Fibroblast of pulmonary artery (primary cell): Measurements from ENCODE around the gene ATG9A.

ENCODE experiments used
- DNase-seq: peaks from one replicate; pipeline ENCODE4 v3.0.0-alpha.2; 2010; ENCODE audit warnings: low read depth
- H3K4me3 ChIP-seq: replicated peaks from 2 replicates; pipeline ENCODE4 v1.5.1; 2011; ENCODE audit warnings: low read depth, mild to moderate bottlenecking, control low read depth, low read length, moderate library complexity
- TF ChIP-seq, protein P1 (sequence below): IDR thresholded peaks from 2 replicates; pipeline ENCODE4 v1.5.1; 2011; ENCODE audit warnings: mild to moderate bottlenecking, control low read depth, low read length, inconsistent platforms; ENCODE audit errors: missing control alignments

The ATG9A gene

DNA sequence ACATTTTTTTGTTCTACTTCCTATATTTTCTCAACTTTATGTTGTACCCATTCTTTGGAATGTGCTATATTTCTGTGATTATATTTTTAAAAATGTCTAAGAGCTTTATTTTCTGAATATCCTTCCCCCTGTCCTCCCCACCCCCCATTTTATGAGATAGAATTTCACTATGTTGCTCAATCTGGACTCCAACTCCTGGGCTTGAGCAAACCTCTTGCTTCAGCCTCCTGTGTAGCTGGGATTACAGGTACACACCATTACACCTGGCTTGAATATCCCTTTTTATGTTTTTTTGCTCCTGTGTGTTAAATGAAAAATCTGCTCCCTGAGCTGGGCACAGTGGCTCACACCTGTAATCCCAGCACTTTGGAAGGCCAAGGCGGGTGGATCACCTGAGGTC, 32.0 kb downstream of the ATG9A start:
- TF ChIP-seq, protein P1, sequence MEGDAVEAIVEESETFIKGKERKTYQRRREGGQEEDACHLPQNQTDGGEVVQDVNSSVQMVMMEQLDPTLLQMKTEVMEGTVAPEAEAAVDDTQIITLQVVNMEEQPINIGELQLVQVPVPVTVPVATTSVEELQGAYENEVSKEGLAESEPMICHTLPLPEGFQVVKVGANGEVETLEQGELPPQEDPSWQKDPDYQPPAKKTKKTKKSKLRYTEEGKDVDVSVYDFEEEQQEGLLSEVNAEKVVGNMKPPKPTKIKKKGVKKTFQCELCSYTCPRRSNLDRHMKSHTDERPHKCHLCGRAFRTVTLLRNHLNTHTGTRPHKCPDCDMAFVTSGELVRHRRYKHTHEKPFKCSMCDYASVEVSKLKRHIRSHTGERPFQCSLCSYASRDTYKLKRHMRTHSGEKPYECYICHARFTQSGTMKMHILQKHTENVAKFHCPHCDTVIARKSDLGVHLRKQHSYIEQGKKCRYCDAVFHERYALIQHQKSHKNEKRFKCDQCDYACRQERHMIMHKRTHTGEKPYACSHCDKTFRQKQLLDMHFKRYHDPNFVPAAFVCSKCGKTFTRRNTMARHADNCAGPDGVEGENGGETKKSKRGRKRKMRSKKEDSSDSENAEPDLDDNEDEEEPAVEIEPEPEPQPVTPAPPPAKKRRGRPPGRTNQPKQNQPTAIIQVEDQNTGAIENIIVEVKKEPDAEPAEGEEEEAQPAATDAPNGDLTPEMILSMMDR, result no peak
- DNase-seq, result no peak
- no peak overlapping the region for H3K4me3 ChIP-seq

DNA sequence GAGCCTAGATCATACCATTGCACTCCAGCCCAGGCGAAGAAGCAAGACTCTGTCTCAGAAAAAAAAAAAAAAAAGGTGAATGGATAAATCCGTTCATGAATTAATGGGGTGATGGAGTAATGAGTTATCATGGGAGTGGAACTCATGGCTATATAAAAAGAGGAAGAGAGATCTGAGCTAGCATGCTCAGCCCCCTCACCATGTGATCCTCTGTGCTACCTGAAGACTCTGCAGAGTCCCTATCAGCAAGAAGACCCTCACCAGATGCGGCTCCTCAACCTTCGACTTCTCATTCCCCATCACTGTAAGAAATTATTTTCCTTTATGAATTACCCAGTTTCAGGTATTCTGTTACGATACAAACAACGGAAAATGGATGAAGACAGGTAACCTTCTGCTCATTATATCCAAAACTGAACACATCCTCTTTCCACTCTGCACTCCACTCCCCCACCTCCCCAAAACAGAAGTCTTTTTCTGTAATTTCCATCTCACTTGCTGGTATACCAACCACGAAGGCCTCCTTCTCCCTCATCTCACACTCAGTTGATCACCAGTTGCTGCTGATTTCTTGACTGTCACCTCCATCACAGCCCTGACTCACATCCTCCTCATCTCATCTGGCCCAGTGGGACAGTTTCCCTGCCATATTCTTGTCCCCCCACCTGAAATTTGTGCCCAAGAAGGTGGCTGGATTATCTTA, 42.5 kb downstream of the ATG9A start:
- TF ChIP-seq, protein P1, result no peak
- no peak overlapping the region for H3K4me3 ChIP-seq
- no peak for DNase-seq

DNA sequence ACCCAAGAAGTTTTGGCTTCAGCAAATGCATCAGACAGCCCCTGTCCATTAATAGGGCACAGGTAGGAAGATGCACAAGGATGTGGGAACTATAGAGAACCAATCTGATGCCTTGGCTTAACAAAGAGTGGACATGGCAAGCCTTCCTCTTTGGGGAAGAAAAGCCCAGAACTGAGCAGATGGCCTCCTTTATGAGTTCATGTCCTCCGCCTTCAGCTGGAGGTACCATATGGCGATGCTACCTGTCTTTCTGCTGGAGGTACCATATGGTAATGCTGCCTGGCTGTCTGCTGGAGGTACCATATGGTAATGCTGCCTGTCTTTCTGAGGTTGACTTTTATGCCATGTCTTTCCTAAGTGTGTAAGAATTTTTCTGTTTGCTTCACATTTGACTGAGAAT, 45.3 kb downstream of the ATG9A start:
- TF ChIP-seq, protein P1, result no peak
- no peak for DNase-seq
- no peak overlapping the region for H3K4me3 ChIP-seq

DNA sequence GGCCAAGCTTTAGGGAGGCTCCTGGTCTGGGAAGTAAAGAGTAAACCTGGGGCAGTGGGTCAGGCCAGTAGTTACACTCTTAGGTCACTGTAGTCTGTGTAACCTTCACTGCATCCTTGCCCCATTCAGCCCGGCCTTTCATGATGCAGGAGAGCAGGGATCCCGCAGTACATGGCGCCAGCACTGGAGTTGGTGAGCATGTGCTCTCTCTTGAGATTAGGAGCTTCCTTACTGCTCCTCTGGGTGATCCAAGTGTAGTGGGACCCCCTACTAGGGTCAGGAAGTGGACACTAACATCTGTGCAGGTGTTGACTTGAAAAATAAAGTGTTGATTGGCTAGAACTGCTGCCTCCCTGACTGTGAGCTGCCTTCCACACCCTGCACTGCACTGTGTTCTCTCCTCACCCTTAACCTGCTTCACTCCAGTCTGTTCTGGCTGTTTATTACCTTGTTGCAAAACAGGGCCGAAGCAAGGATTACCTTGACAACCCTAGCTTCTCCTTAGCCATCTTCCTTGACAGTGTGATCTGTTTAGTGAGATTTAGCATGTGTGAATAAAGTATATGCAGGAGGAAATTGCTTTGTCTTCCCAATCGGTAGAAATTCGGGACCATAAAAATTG, 46.2 kb downstream of the ATG9A start:
- TF ChIP-seq, protein P1, result no peak
- no peak for DNase-seq
- H3K4me3 ChIP-seq, result no peak overlapping the region

DNA sequence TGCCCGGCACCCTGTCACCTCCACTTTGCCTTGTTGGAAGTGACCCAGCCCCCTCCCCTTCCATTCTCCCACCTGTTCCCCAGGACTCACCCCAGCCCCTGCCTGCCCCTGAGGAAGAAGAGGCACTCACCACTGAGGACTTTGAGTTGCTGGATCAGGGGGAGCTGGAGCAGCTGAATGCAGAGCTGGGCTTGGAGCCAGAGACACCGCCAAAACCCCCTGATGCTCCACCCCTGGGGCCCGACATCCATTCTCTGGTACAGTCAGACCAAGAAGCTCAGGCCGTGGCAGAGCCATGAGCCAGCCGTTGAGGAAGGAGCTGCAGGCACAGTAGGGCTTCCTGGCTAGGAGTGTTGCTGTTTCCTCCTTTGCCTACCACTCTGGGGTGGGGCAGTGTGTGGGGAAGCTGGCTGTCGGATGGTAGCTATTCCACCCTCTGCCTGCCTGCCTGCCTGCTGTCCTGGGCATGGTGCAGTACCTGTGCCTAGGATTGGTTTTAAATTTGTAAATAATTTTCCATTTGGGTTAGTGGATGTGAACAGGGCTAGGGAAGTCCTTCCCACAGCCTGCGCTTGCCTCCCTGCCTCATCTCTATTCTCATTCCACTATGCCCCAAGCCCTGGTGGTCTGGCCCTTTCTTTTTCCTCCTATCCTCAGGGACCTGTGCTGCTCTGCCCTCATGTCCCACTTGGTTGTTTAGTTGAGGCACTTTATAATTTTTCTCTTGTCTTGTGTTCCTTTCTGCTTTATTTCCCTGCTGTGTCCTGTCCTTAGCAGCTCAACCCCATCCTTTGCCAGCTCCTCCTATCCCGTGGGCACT, 46.9 kb downstream of the ATG9A start:
- no peak for DNase-seq
- TF ChIP-seq, protein P1, result no peak
- H3K4me3 ChIP-seq, result no peak overlapping the region

DNA sequence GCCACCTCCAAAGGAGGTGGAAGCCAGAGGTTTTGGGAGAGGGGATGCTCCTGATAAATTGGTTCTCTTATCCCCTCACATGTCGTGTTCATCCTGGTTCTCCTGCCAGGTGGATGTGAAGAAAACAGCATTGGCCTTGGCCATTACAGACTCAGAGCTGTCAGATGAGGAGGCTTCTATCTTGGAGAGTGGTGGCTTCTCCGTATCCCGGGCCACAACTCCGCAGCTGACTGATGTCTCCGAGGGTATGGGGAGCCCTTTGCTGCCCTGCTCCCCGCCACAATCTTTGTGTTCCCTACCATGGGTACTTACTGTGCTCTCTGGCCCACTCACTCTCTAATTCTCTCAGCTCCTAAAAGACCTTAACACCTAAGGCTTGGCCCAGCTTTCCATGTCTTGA, 47.9 kb downstream of the ATG9A start:
- TF ChIP-seq, protein P1, result no peak
- H3K4me3 ChIP-seq, result no peak overlapping the region
- no peak for DNase-seq
